Mesothelial cell of epicardium (in vitro differentiated cells): ENCODE results near the gene UBE2E2. TPM values are rescaled to one million over a fixed set of nuclear protein-coding genes. Genes with fewer than 3 reads are reported as not detected.

Source experiments
- DNase-seq, 2 experiments: peaks; one replicate each; pipeline ENCODE4 v3.0.0; 2021; ENCODE audit warnings: low spot score in 2 of 2; ENCODE audit not compliant: unreplicated experiment in 2 of 2
- H3K27ac Mint-ChIP-seq: 2 replicates; pipeline ENCODE4 v1.8.0; 2021; ENCODE audit warnings: mixed read lengths
- H3K27me3 Mint-ChIP-seq: 2 replicates; pipeline ENCODE4 v1.8.0; 2021; ENCODE audit warnings: low read depth, mixed read lengths
- H3K36me3 Mint-ChIP-seq: 2 replicates; pipeline ENCODE4 v1.8.0; 2021; ENCODE audit warnings: mixed read lengths
- H3K4me1 Mint-ChIP-seq: 2 replicates; pipeline ENCODE4 v1.8.0; 2021; ENCODE audit warnings: mixed read lengths
- H3K4me3 Mint-ChIP-seq: 2 replicates; pipeline ENCODE4 v1.8.0; 2021; ENCODE audit warnings: mild to moderate bottlenecking, moderate library complexity, mixed read lengths
- H3K9me3 Mint-ChIP-seq: 2 replicates; pipeline ENCODE4 v1.8.0; 2021; ENCODE audit warnings: mixed read lengths
- CTCF ChIP-seq: fragments of 200-600 bp; sonication (generic); IDR thresholded peaks from one replicate; pipeline ENCODE4 v1.5.0; 2021; ENCODE audit warnings: antibody characterized with exemption; ENCODE audit not compliant: unreplicated experiment
- total RNA-seq: library from RNA; stranded (reverse); gene quantifications from 3 replicates; pipeline ENCODE4 v1.2.1, GENCODE V29; 2021

Gene UBE2E2
- total RNA-seq, 1 donor from 2014 or later, result 42.3 TPM

- no peak for TF ChIP-seq CTCF
- Mint-ChIP-seq H3K4me3 (no peak overlapping the region), H3K4me1 (no peaks in the 10 kb centered on the region), H3K27me3 (no peaks in the 10 kb centered on the region), H3K27ac (no peak overlapping the region), H3K9me3 (peaks cover 26% of the 10 kb centered on the region), H3K36me3 (peaks cover 8% of the 10 kb centered on the region)
- no peak for DNase-seq
Measured at GRCh38 chr3:23459465-23459864, 256.3 kb downstream of the UBE2E2 start.

GRCh38 chr3:23459889-23460546 is 256.9 kb downstream of the UBE2E2 start:
- peaks cover 8% of the 10 kb centered on the region for H3K36me3 Mint-ChIP-seq
- peaks cover 26% of the 10 kb centered on the region for H3K9me3 Mint-ChIP-seq
- H3K4me3 Mint-ChIP-seq, result no peak overlapping the region
- H3K27me3 Mint-ChIP-seq, result no peaks in the 10 kb centered on the region
- no peak for DNase-seq
- no peaks in the 10 kb centered on the region for H3K4me1 Mint-ChIP-seq
- no peak for TF ChIP-seq CTCF
- no peak overlapping the region for H3K27ac Mint-ChIP-seq

GRCh38 chr3:23461069-23461468 is 257.9 kb downstream of the UBE2E2 start:
- no peak overlapping the region for H3K4me3 Mint-ChIP-seq
- H3K36me3 Mint-ChIP-seq, result peaks cover 7% of the 10 kb centered on the region
- H3K4me1 Mint-ChIP-seq, result no peaks in the 10 kb centered on the region
- no peaks in the 10 kb centered on the region for H3K27me3 Mint-ChIP-seq
- H3K9me3 Mint-ChIP-seq, result peaks cover 21% of the 10 kb centered on the region
- no peak for TF ChIP-seq CTCF
- no peak overlapping the region for H3K27ac Mint-ChIP-seq
- DNase-seq, result no peak

GRCh38 chr3:23463791-23464190 is 260.7 kb downstream of the UBE2E2 start:
- no peak for TF ChIP-seq CTCF
- no peak overlapping the region for H3K27ac Mint-ChIP-seq
- H3K36me3 Mint-ChIP-seq, result no peaks in the 10 kb centered on the region
- no peak for DNase-seq
- H3K9me3 Mint-ChIP-seq, result peaks cover 3% of the 10 kb centered on the region
- H3K4me1 Mint-ChIP-seq, result no peaks in the 10 kb centered on the region
- H3K27me3 Mint-ChIP-seq, result no peaks in the 10 kb centered on the region
- H3K4me3 Mint-ChIP-seq, result no peak overlapping the region

- Mint-ChIP-seq H3K27ac (no peak overlapping the region), H3K27me3 (no peaks in the 10 kb centered on the region), H3K4me1 (no peaks in the 10 kb centered on the region), H3K9me3 (peaks cover 3% of the 10 kb centered on the region), H3K36me3 (no peaks in the 10 kb centered on the region), H3K4me3 (no peak overlapping the region)
- no peak for DNase-seq
- no peak for TF ChIP-seq CTCF
Measured at GRCh38 chr3:23465569-23465968, 262.4 kb downstream of the UBE2E2 start.

GRCh38 chr3:23468203-23468602 is 265.1 kb downstream of the UBE2E2 start:
- Mint-ChIP-seq H3K36me3 (no peaks in the 10 kb centered on the region), H3K4me1 (no peaks in the 10 kb centered on the region), H3K4me3 (no peak overlapping the region), H3K27ac (no peak overlapping the region), H3K27me3 (no peaks in the 10 kb centered on the region), H3K9me3 (peaks cover 3% of the 10 kb centered on the region)
- TF ChIP-seq CTCF, result no peak
- no peak for DNase-seq
